ENCODE results near the gene HIVEP3.

The HIVEP3 gene

DNA sequence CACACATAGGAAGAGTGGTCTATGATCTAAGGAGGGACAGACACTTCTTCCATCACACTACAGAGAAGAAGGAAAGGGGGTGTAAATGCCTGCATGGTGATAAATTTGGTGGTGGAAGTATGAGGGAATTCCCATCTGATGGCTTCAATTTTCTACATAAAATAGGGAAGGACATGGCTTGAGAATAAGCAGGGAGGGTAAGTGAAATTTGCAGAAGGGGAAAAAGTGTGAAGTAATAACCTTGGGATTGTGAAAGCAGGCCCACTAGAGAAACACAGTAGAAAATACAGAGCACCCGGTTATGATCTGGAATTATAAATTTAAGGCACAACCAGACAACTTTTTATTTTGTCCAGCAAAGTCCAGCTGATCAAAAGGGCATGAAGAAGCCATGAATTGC lies 22.7 kb upstream of the HIVEP3 start:
- no peak overlapping the region for H3K4me3 ChIP-seq (ENCODE audit: low read depth, low read length)
- DNase-seq (ENCODE audit: low read depth): no peak
- TF ChIP-seq, protein P1, sequence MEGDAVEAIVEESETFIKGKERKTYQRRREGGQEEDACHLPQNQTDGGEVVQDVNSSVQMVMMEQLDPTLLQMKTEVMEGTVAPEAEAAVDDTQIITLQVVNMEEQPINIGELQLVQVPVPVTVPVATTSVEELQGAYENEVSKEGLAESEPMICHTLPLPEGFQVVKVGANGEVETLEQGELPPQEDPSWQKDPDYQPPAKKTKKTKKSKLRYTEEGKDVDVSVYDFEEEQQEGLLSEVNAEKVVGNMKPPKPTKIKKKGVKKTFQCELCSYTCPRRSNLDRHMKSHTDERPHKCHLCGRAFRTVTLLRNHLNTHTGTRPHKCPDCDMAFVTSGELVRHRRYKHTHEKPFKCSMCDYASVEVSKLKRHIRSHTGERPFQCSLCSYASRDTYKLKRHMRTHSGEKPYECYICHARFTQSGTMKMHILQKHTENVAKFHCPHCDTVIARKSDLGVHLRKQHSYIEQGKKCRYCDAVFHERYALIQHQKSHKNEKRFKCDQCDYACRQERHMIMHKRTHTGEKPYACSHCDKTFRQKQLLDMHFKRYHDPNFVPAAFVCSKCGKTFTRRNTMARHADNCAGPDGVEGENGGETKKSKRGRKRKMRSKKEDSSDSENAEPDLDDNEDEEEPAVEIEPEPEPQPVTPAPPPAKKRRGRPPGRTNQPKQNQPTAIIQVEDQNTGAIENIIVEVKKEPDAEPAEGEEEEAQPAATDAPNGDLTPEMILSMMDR (IDR thresholded peaks at IDR 0.05; ENCODE audit: low read depth, low read length, missing control alignments): no peak

DNA sequence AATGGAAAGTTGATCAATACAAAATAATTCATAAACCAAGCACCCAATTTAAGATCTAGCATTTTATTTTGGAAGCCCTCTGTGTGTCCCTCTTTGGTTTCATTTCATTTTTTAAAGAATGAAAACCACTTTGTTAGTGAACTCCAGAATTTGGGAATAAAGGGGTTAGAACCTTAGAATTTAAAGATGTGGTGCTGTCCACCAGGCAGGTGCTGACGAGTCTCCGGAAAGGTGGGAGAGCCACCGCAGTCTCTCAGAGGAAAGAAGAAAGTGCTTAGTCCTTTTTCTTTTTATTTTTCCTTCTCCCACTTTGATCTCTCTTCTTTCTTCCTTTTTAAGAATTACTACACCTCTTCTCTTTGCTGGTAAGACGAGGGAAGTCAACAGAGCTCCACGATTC lies 20.5 kb upstream of the HIVEP3 start:
- TF ChIP-seq, protein P1 (IDR thresholded peaks at IDR 0.05; ENCODE audit: low read depth, low read length, missing control alignments): no peak
- H3K4me3 ChIP-seq (ENCODE audit: low read depth, low read length): no peak overlapping the region
- no peak for DNase-seq (ENCODE audit: low read depth)

DNA sequence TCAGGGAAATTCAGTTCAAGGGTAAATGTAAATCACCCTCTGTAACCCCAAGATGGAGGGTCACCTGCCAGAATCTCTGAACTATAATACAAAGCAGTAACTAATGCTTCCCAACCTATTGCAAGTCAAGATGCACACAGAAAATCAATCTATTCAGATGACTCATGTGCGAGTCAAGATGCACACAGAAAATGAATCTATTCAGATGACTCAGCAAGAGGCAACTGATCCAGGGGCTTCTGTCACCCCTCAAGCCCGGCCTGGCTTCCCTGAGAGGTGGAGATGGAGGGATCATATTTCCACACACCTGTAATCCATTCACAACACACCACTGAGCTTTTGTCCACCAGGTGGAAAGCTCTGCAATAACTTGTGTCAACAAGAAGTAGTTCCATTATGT lies 17.4 kb upstream of the HIVEP3 start:
- no peak overlapping the region for H3K4me3 ChIP-seq (ENCODE audit: low read depth, low read length)
- DNase-seq (ENCODE audit: low read depth): no peak
- TF ChIP-seq, protein P1 (IDR thresholded peaks at IDR 0.05; ENCODE audit: low read depth, low read length, missing control alignments): no peak

DNA sequence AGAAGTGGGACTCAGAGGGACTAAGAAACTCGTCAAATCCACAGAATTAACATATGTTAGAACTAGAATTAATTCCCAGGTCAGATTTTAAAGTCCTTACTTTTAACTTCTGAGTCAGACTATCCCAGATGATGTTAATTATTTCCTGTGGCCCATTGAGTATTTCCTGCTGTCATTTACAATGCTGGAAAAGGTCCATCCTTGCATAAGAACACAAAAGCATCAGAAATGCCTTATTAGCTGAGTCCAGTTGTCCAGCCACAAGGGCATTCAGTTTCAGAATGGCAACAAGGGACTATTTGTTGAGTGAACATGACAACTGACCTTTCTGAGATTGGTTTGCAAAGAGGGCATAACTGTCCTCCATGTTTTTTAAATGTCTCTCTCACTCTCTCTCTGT lies 16.5 kb upstream of the HIVEP3 start:
- no peak for DNase-seq (ENCODE audit: low read depth)
- TF ChIP-seq, protein P1 (IDR thresholded peaks at IDR 0.05; ENCODE audit: low read depth, low read length, missing control alignments): no peak
- H3K4me3 ChIP-seq (ENCODE audit: low read depth, low read length): no peak overlapping the region

DNA sequence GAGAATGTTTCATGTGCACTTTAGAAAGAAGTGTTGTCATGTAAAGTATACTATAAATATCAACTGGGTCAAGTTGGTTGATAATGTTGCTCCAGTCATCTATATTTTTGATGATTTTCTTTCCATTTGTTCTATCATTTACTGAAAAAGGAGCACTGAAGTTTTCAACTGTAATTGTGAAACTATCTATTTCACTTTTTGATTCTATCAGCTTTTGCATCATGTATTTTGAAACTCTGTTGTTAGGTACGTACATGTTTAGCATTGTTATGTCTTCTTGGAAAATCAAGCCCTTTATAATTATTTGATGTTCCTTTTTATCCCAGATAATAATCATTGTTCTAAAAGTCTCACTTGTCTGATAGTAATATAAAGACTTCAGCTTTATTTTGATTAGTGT lies 14.4 kb upstream of the HIVEP3 start:
- no peak for DNase-seq (ENCODE audit: low read depth)
- TF ChIP-seq, protein P1 (IDR thresholded peaks at IDR 0.05; ENCODE audit: low read depth, low read length, missing control alignments): no peak

DNA sequence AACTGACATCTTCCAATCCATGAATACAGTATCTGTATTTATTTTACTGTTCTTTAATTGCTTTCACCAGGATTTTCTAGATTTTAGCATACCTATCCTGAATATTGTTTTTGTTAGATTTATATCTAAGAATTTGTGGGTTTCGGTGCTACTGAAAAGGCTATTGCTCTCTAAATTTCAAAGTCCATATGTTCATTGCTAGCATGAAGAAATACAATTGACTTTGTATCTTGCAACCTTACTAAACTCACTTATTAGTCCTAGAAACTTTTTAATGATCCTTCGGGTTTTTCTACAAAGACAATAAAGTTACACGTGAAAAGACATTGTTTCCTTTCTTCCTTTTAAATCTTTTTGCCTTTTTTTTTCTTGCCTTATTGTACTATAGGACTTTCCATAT lies 12.9 kb upstream of the HIVEP3 start:
- no peak for DNase-seq (ENCODE audit: low read depth)
- TF ChIP-seq, protein P1 (IDR thresholded peaks at IDR 0.05; ENCODE audit: low read depth, low read length, missing control alignments): no peak

More for the DNA sequence above, 14.4 kb upstream of the HIVEP3 start:
- no peak overlapping the region for H3K4me3 ChIP-seq (ENCODE audit: low read depth, low read length)

DNA sequence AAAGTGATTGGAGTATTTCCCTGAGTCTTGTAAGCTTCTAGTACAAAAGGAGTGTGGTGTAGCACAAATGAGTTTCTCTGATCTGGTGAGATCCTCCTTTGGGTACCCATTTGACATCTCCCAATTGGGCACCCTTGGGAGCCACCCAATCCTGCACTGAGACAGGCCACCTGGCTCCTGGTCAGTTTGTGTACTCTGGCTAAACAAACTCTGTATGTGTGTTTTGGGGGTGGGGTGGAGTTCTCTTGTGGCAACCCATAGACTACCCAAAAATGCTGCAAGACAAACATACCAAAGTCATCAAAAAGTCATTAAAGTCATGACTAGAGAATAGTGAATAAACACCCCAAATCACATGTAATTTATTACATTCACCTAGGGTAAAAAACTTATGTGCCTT lies 8.4 kb upstream of the HIVEP3 start:
- DNase-seq (ENCODE audit: low read depth): no peak
- TF ChIP-seq, protein P1 (IDR thresholded peaks at IDR 0.05; ENCODE audit: low read depth, low read length, missing control alignments): no peak
- no peak overlapping the region for H3K4me3 ChIP-seq (ENCODE audit: low read depth, low read length)

More for the DNA sequence above, 12.9 kb upstream of the HIVEP3 start:
- no peak overlapping the region for H3K4me3 ChIP-seq (ENCODE audit: low read depth, low read length)

All from GM12864 (cell line).